ENCODE data around the gene MLX. TPM values are rescaled to one million over a fixed set of nuclear protein-coding genes. Genes with fewer than 3 reads are reported as not detected.

The MLX gene
- total and polyA plus RNA-seq, 10 of the 15 experiments (the other 5 are each of a cell fraction or from before 2014, with no cell fraction given): 34.4 to 65.0 (median 44.4) TPM

GRCh38 chr17:42517516-42517915, 49.4 kb upstream of the MLX start (continued):
- TF ChIP-seq HDAC6 (IDR thresholded peaks at IDR 0.05; ENCODE audit: unreplicated experiment) (no peak), YBX1 (IDR thresholded peaks at IDR 0.05) (no peak), MAX (IDR thresholded peaks at IDR 0.05; ENCODE audit: low read depth, low read length) (no peak), CBX5 (IDR thresholded peaks at IDR 0.05; ENCODE audit: low read depth) (no peak), NR2F1 (conservative IDR thresholded peaks at IDR 0.05) (no peak), RBBP5 (conservative IDR thresholded peaks at IDR 0.05) (no peak), ZZZ3 (IDR thresholded peaks at IDR 0.05; ENCODE audit: control insufficient read depth, insufficient read length, low read depth) (no peak), BCL11A (IDR thresholded peaks at IDR 0.05; ENCODE audit: low read depth, low read length) (no peak), STAT3 (IDR thresholded peaks at IDR 0.05; ENCODE audit: low read depth, low read length) (no peak), RELA (IDR thresholded peaks at IDR 0.05; ENCODE audit: borderline replicate concordance, partially characterized antibody) (no peak), RCOR1 (conservative IDR thresholded peaks at IDR 0.05; ENCODE audit: low read depth, low read length) (no peak), IRF4 (IDR thresholded peaks at IDR 0.05; ENCODE audit: low read depth, low read length) (no peak), TCF12 (IDR thresholded peaks at IDR 0.05; ENCODE audit: low read depth, low read length) (no peak), MEF2B (IDR thresholded peaks at IDR 0.05; ENCODE audit: partially characterized antibody, poor library complexity, severe bottlenecking) (no peak), SPI1 (IDR thresholded peaks at IDR 0.05; ENCODE audit: borderline replicate concordance, insufficient read depth, low read depth, low read length) (peak; percentile 34; the same call in 1 of the 2 replicates), FOXM1 (IDR thresholded peaks at IDR 0.05; ENCODE audit: low read depth, low read length) (no peak), E2F8 (IDR thresholded peaks at IDR 0.05; ENCODE audit: low read depth, partially characterized antibody) (no peak), RFX5 (IDR thresholded peaks at IDR 0.05; ENCODE audit: low read depth, low read length) (no peak), ATF7 (IDR thresholded peaks at IDR 0.05; ENCODE audit: low read depth) (no peak), ZNF384 (IDR thresholded peaks at IDR 0.05; ENCODE audit: borderline replicate concordance, low read depth, low read length) (no peak), CHD1 (IDR thresholded peaks at IDR 0.05; ENCODE audit: low read depth, low read length) (no peak), NKRF (conservative IDR thresholded peaks at IDR 0.05) (no peak), ZNF622 (IDR thresholded peaks at IDR 0.05) (no peak), NBN (IDR thresholded peaks at IDR 0.05) (0 out of 2 replicates have a peak, but pooled peaks have one; percentile 30), EED (IDR thresholded peaks at IDR 0.05; ENCODE audit: low read depth) (no peak), IKZF1 (conservative IDR thresholded peaks at IDR 0.05) (0 out of 2 replicates have a peak, but pooled peaks have one; percentile 14)
- TF ChIP-seq, protein P1, sequence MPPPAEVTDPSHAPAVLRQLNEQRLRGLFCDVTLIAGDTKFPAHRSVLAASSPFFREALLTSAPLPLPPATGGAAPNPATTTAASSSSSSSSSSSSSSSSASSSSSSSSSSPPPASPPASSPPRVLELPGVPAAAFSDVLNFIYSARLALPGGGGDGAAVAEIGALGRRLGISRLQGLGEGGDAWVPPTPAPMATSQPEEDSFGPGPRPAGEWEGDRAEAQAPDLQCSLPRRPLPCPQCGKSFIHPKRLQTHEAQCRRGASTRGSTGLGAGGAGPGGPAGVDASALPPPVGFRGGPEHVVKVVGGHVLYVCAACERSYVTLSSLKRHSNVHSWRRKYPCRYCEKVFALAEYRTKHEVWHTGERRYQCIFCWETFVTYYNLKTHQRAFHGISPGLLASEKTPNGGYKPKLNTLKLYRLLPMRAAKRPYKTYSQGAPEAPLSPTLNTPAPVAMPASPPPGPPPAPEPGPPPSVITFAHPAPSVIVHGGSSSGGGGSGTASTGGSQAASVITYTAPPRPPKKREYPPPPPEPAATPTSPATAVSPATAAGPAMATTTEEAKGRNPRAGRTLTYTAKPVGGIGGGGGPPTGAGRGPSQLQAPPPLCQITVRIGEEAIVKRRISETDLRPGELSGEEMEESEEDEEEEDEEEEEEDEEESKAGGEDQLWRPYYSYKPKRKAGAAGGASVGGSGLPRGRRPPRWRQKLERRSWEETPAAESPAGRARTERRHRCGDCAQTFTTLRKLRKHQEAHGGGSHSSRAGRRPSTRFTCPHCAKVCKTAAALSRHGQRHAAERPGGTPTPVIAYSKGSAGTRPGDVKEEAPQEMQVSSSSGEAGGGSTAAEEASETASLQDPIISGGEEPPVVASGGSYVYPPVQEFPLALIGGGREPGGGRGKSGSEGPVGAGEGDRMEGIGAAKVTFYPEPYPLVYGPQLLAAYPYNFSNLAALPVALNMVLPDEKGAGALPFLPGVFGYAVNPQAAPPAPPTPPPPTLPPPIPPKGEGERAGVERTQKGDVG (CRISPR knock-in tag; IDR thresholded peaks at IDR 0.05): no peak
